CD4-positive, CD25-positive, alpha-beta regulatory T cell (primary cell): ENCODE data around the gene RBP2. TPM values are rescaled to one million over a fixed set of nuclear protein-coding genes. Genes with fewer than 3 reads are reported as not detected.

Source experiments
- ATAC-seq, 2 donors: fragments of 150-1000 bp; cut with Tn5 transposase; one replicate each; pipeline ENCODE4 v1.10.0; 2021; ENCODE audit warnings: low read depth in 2 of 2, moderate number of reproducible peaks in 2 of 2, moderate library complexity in 1 of 2
- DNase-seq, 3 donors: peaks; one replicate each; pipeline versions ENCODE4 v3.0.0 to v3.0.0-alpha.2; 2012 to 2022; ENCODE audit warnings: mixed read lengths in 1 of 3
- H3K27ac ChIP-seq: one replicate; pipeline ENCODE4 v1.7.0; 2013; ENCODE audit warnings: mild to moderate bottlenecking, low read length; ENCODE audit not compliant: insufficient read depth, poor library complexity, severe bottlenecking
- H3K27me3 ChIP-seq: one replicate; pipeline ENCODE4 v1.7.0; 2013; ENCODE audit warnings: low read length; ENCODE audit not compliant: control insufficient read depth, insufficient read depth
- H3K36me3 ChIP-seq: one replicate; pipeline ENCODE4 v1.7.0; 2013; ENCODE audit warnings: mild to moderate bottlenecking, low read length, moderate library complexity; ENCODE audit not compliant: control insufficient read depth, insufficient read depth
- H3K4me1 ChIP-seq: 2 replicates; pipeline ENCODE4 v1.7.0; 2013; ENCODE audit warnings: mild to moderate bottlenecking, low read length; ENCODE audit not compliant: insufficient read depth, control insufficient read depth, poor library complexity, severe bottlenecking
- H3K4me3 ChIP-seq: one replicate; pipeline ENCODE4 v1.7.0; 2013; ENCODE audit warnings: low read depth, mild to moderate bottlenecking, low read length, moderate library complexity
- H3K9me3 ChIP-seq, 2 experiments: 1 replicate in 1 of 2; 2 replicates in 1 of 2; pipeline ENCODE4 v1.7.0; 2013; ENCODE audit warnings: low read length in 2 of 2, mild to moderate bottlenecking in 1 of 2, moderate library complexity in 1 of 2; ENCODE audit not compliant: control insufficient read depth in 2 of 2
- H3K27ac Mint-ChIP-seq, 3 donors: one replicate each; pipeline ENCODE4 v1.8.0; 2020 to 2022; ENCODE audit warnings: mild to moderate bottlenecking in 3 of 3, mixed read lengths in 3 of 3, moderate library complexity in 2 of 3
- H3K27me3 Mint-ChIP-seq: one replicate; pipeline ENCODE4 v1.8.0; 2022; ENCODE audit warnings: mild to moderate bottlenecking, mixed read lengths
- H3K36me3 Mint-ChIP-seq: one replicate; pipeline ENCODE4 v1.8.0; 2020; ENCODE audit warnings: mixed read lengths
- H3K4me1 Mint-ChIP-seq, 4 donors: one replicate each; pipeline ENCODE4 v1.8.0; 2020 to 2022; ENCODE audit warnings: mixed read lengths in 4 of 4, mild to moderate bottlenecking in 1 of 4
- H3K4me3 Mint-ChIP-seq, 4 donors: one replicate each; pipeline ENCODE4 v1.8.0; 2020 to 2022; ENCODE audit warnings: mild to moderate bottlenecking in 4 of 4, mixed read lengths in 4 of 4, moderate library complexity in 3 of 4
- H3K9me3 Mint-ChIP-seq, 7 donors: one replicate each; pipeline ENCODE4 v1.8.0; 2020 to 2022; ENCODE audit warnings: mixed read lengths in 7 of 7, mild to moderate bottlenecking in 3 of 7, moderate library complexity in 2 of 7
- polyA plus RNA-seq, 4 donors: library from polyadenylated mRNA; unstranded; fragments of 300-500 nt; fragmentation: Illumina TruSeq; gene quantifications; one replicate each; pipeline ENCODE4 v1.2.3, GENCODE V29; 2021
- total RNA-seq: library from RNA; stranded (reverse); gene quantifications from one replicate; pipeline ENCODE4 v1.2.3, GENCODE V29; 2022

Gene RBP2
- total and polyA plus RNA-seq, 5 donors from 2014 or later: not detected

GRCh38 chr3:139505829-139506386 is 29.6 kb upstream of the RBP2 start:
- Mint-ChIP-seq H3K27ac (no peak overlapping the region), H3K9me3 (peaks cover 0 to 2% (median 0%) of the 10 kb centered on the region in 7 donors), H3K4me3 (no peak overlapping the region), H3K4me1 (no peaks in the 10 kb centered on the region), H3K27me3 (peaks cover 5% of the 10 kb centered on the region), H3K36me3 (no peaks in the 10 kb centered on the region)
- Histone ChIP-seq H3K36me3 (no peaks in the 10 kb centered on the region), H3K4me1 (no peaks in the 10 kb centered on the region), H3K27ac (no peak overlapping the region), H3K9me3 (no peaks in the 10 kb centered on the region), H3K27me3 (peaks cover 2% of the 10 kb centered on the region), H3K4me3 (no peak overlapping the region)
- DNase-seq: no peak
- no peak for ATAC-seq

GRCh38 chr3:139499536-139499935 is 23.2 kb upstream of the RBP2 start:
- peaks cover 2% of the 10 kb centered on the region for H3K36me3 Mint-ChIP-seq
- H3K4me1 Mint-ChIP-seq: no peaks in the 10 kb centered on the region
- peaks cover 0 to 13% (median 3%) of the 10 kb centered on the region in 7 donors for H3K9me3 Mint-ChIP-seq
- H3K27me3 Mint-ChIP-seq: peaks cover 5% of the 10 kb centered on the region
- Histone ChIP-seq H3K4me3 (no peak overlapping the region), H3K4me1 (no peaks in the 10 kb centered on the region), H3K36me3 (no peaks in the 10 kb centered on the region), H3K9me3 (peaks cover 3 to 9% of the 10 kb centered on the region in 2 experiments), H3K27ac (no peak overlapping the region), H3K27me3 (peaks cover 2% of the 10 kb centered on the region)
- H3K27ac Mint-ChIP-seq: no peak overlapping the region
- DNase-seq (no peak), ATAC-seq (no peak)
- no peak overlapping the region for H3K4me3 Mint-ChIP-seq

GRCh38 chr3:139493826-139494385 is 17.6 kb upstream of the RBP2 start:
- Mint-ChIP-seq H3K4me1 (no peaks in the 10 kb centered on the region), H3K36me3 (peaks cover 7% of the 10 kb centered on the region), H3K9me3 (peaks cover 0 to 19% (median 10%) of the 10 kb centered on the region in 7 donors), H3K27ac (no peak overlapping the region), H3K27me3 (peaks cover 2% of the 10 kb centered on the region), H3K4me3 (no peak overlapping the region)
- Histone ChIP-seq H3K27me3 (no peaks in the 10 kb centered on the region), H3K9me3 (peaks cover 3 to 9% of the 10 kb centered on the region in 2 experiments), H3K27ac (no peak overlapping the region), H3K4me1 (no peaks in the 10 kb centered on the region), H3K4me3 (no peak overlapping the region), H3K36me3 (no peaks in the 10 kb centered on the region)
- DNase-seq (no peak), ATAC-seq (no peak)

- H3K36me3 Mint-ChIP-seq: peaks cover 7% of the 10 kb centered on the region
- DNase-seq (no peak), ATAC-seq (no peak)
- H3K9me3 Mint-ChIP-seq: peaks cover 5 to 23% (median 14%) of the 10 kb centered on the region in 7 donors
- H3K4me1 ChIP-seq: no peaks in the 10 kb centered on the region
- H3K4me3 ChIP-seq: no peak overlapping the region
- no peaks in the 10 kb centered on the region for H3K36me3 ChIP-seq
- peaks cover 5% of the 10 kb centered on the region for H3K27me3 Mint-ChIP-seq
- H3K9me3 ChIP-seq: peaks cover 3 to 11% of the 10 kb centered on the region in 2 experiments
- no peaks in the 10 kb centered on the region for H3K27me3 ChIP-seq
- H3K4me3 Mint-ChIP-seq: no peak overlapping the region
- H3K27ac Mint-ChIP-seq: no peak overlapping the region
- H3K27ac ChIP-seq: no peak overlapping the region
- H3K4me1 Mint-ChIP-seq: no peaks in the 10 kb centered on the region
Observed at GRCh38 chr3:139491966-139492365, 15.7 kb upstream of the RBP2 start.

- H3K9me3 ChIP-seq: peaks cover 3 to 6% of the 10 kb centered on the region in 2 experiments
- peaks cover 7% of the 10 kb centered on the region for H3K36me3 Mint-ChIP-seq
- no peak overlapping the region for H3K4me3 Mint-ChIP-seq
- no peak for ATAC-seq
- H3K27ac ChIP-seq: no peak overlapping the region
- H3K27me3 Mint-ChIP-seq: peaks cover 5% of the 10 kb centered on the region
- no peak overlapping the region for H3K27ac Mint-ChIP-seq
- H3K4me3 ChIP-seq: no peak overlapping the region
- H3K4me1 Mint-ChIP-seq: no peaks in the 10 kb centered on the region
- no peaks in the 10 kb centered on the region for H3K36me3 ChIP-seq
- H3K27me3 ChIP-seq: no peaks in the 10 kb centered on the region
- H3K9me3 Mint-ChIP-seq: peaks cover 5 to 19% (median 14%) of the 10 kb centered on the region in 7 donors
- no peak for DNase-seq
- no peaks in the 10 kb centered on the region for H3K4me1 ChIP-seq
Observed at GRCh38 chr3:139491027-139491700, 14.8 kb upstream of the RBP2 start.

- no peak overlapping the region for H3K4me3 Mint-ChIP-seq
- H3K27me3 ChIP-seq: no peaks in the 10 kb centered on the region
Observed at GRCh38 chr3:139482206-139482605, 5.9 kb upstream of the RBP2 start.

GRCh38 chr3:139481116-139481515 is 4.8 kb upstream of the RBP2 start:
- no peak for DNase-seq
- Mint-ChIP-seq H3K4me3 (no peak overlapping the region), H3K27ac (no peak overlapping the region), H3K36me3 (no peaks in the 10 kb centered on the region), H3K27me3 (no peaks in the 10 kb centered on the region), H3K4me1 (no peaks in the 10 kb centered on the region), H3K9me3 (peaks cover 0 to 2% (median 0%) of the 10 kb centered on the region in 7 donors)
- Histone ChIP-seq H3K4me1 (no peaks in the 10 kb centered on the region), H3K4me3 (no peak overlapping the region), H3K9me3 (no peaks in the 10 kb centered on the region), H3K27ac (no peak overlapping the region), H3K36me3 (no peaks in the 10 kb centered on the region), H3K27me3 (no peaks in the 10 kb centered on the region)
- no peak for ATAC-seq

More at GRCh38 chr3:139482206-139482605, 5.9 kb upstream of the RBP2 start:
- ATAC-seq (no peak), DNase-seq (no peak)
- H3K27me3 Mint-ChIP-seq: no peaks in the 10 kb centered on the region
- Histone ChIP-seq H3K4me3 (no peak overlapping the region), H3K9me3 (no peaks in the 10 kb centered on the region), H3K36me3 (no peaks in the 10 kb centered on the region), H3K4me1 (no peaks in the 10 kb centered on the region), H3K27ac (no peak overlapping the region)
- H3K36me3 Mint-ChIP-seq: no peaks in the 10 kb centered on the region
- H3K4me1 Mint-ChIP-seq: no peaks in the 10 kb centered on the region
- peaks cover 0 to 2% (median 0%) of the 10 kb centered on the region in 7 donors for H3K9me3 Mint-ChIP-seq
- no peak overlapping the region for H3K27ac Mint-ChIP-seq
